PC-9 (cell line): ENCODE results near the gene GPD1L. TPM values are rescaled to one million over a fixed set of nuclear protein-coding genes. Genes with fewer than 3 reads are reported as not detected.

Experiments used
- BruUV-seq: library from RNA; stranded (reverse); fragments of 400-500 nt; replicated peaks from 2 replicates; lab custom pipeline; 2021; lab: Mats Ljungman, UMichigan
- CTCF ChIA-PET: fragments of 300-600 bp; sonication (Branson Sonifier 250); formaldehyde crosslinking; loops from one replicate; lab custom pipeline; 2022; ENCODE audit warnings: antibody characterized with exemption; lab: Charles Lee
- POLR2A ChIA-PET: fragments of 300-600 bp; sonication (Branson Sonifier 250); formaldehyde crosslinking; loops from one replicate; lab custom pipeline; 2022; ENCODE audit warnings: antibody characterized with exemption; ENCODE audit not compliant: unreplicated experiment; lab: Charles Lee
- DNase-seq, 2 experiments: peaks; one replicate each; pipeline versions ENCODE4 v3.0.0 to v3.0.0-alpha.2; 2015 to 2022; ENCODE audit warnings: mixed read lengths in 1 of 2
- H2AFZ ChIP-seq: fragments of 200-600 bp; sonication (generic); 2 replicates; pipeline ENCODE4 v1.8.1; 2017; ENCODE audit warnings: antibody characterized with exemption
- H3F3A ChIP-seq: fragments of 200-600 bp; sonication (generic); 2 replicates; pipeline ENCODE4 v1.8.1; 2017; ENCODE audit warnings: antibody characterized with exemption, mild to moderate bottlenecking, low read depth; ENCODE audit not compliant: insufficient read depth
- H3K27ac ChIP-seq: fragments of 200-600 bp; sonication (generic); 2 replicates; pipeline ENCODE4 v1.6.1; 2016; ENCODE audit warnings: mixed run types
- H3K27me3 ChIP-seq: fragments of 200-600 bp; sonication (generic); 2 replicates; pipeline ENCODE4 v1.6.1; 2016; ENCODE audit warnings: low read depth, mixed run types; ENCODE audit not compliant: insufficient read depth
- H3K36me3 ChIP-seq: fragments of 200-600 bp; sonication (generic); 2 replicates; pipeline ENCODE4 v1.6.1; 2016; ENCODE audit warnings: low read depth, mixed run types
- H3K4me1 ChIP-seq: fragments of 200-600 bp; sonication (generic); replicated peaks from 2 replicates; pipeline ENCODE4 v1.6.1; 2016; ENCODE audit warnings: mixed run types; ENCODE audit not compliant: insufficient read depth
- H3K4me2 ChIP-seq: fragments of 200-600 bp; sonication (generic); 2 replicates; pipeline ENCODE4 v1.6.1; 2017; ENCODE audit warnings: mixed run types
- H3K4me3 ChIP-seq: fragments of 200-600 bp; sonication (generic); 2 replicates; pipeline ENCODE4 v1.6.1; 2016; ENCODE audit warnings: mixed run types
- H3K79me2 ChIP-seq: fragments of 200-600 bp; sonication (generic); 2 replicates; pipeline ENCODE4 v1.6.1; 2017; ENCODE audit warnings: low read depth, mixed run types
- H3K9me2 ChIP-seq: fragments of 200-600 bp; sonication (generic); 2 replicates; pipeline ENCODE4 v1.8.1; 2017; ENCODE audit warnings: mild to moderate bottlenecking; ENCODE audit not compliant: insufficient read depth
- H3K9me3 ChIP-seq: fragments of 200-600 bp; sonication (generic); 2 replicates; pipeline ENCODE4 v1.8.1; 2016; ENCODE audit warnings: low read depth; ENCODE audit not compliant: insufficient read depth
- H4K20me1 ChIP-seq: fragments of 200-600 bp; sonication (generic); 2 replicates; pipeline ENCODE4 v1.8.1; 2017; ENCODE audit not compliant: insufficient read depth
- EZH2 ChIP-seq: fragments of 200-600 bp; sonication (generic); IDR thresholded peaks from 2 replicates; pipeline ENCODE4 v1.8.0; 2017; ENCODE audit warnings: antibody characterized with exemption, low read depth
- intact Hi-C: fragments of 100-400 bp; cut with micrococcal nuclease; formaldehyde crosslinking; loops from one replicate; pipeline ENCODE4 v1.10.0; 2022; ENCODE audit not compliant: unreplicated experiment
- total RNA-seq: library from RNA; stranded (reverse); gene quantifications from 2 replicates; pipeline ENCODE4 v1.2.3, GENCODE V29; 2021
- TF ChIP-seq, protein P1 (sequence below): fragments of 200-600 bp; sonication (generic); conservative IDR thresholded peaks from 2 replicates; pipeline ENCODE4 v1.6.1; 2017; ENCODE audit warnings: mixed run types, antibody characterized with exemption, mild to moderate bottlenecking, moderate library complexity

GPD1L gene
- total RNA-seq, 1 experiment from 2014 or later, result 10.3 TPM

GRCh38 chr3:32157600-32158264 lies 51.3 kb downstream of the GPD1L start:
- DNase-seq, result no peak
- H3K36me3 ChIP-seq, result no peaks in the 10 kb centered on the region
- BruUV-seq, result no TSS peak
- no peaks in the 10 kb centered on the region for H3K4me1 ChIP-seq
- H3K9me3 ChIP-seq, result no peaks in the 10 kb centered on the region
- ChIA-PET CTCF (interaction anchor here (0.7 kb wide), 1 partner anchor 43 kb away, joined by 4 read pairs; no protein-coding TSS in a partner anchor), POLR2A (no interaction called here)
- H3K4me3 ChIP-seq, result no peak overlapping the region
- no peaks in the 10 kb centered on the region for H3K9me2 ChIP-seq
- H2AFZ ChIP-seq, result no peak overlapping the region
- no peak overlapping the region for H3K27ac ChIP-seq
- H3K4me2 ChIP-seq, result no peak overlapping the region
- H3F3A ChIP-seq, result no peaks in the 10 kb centered on the region
- H3K27me3 ChIP-seq, result no peaks in the 10 kb centered on the region
- intact Hi-C loops, result loop anchor here (5.0 kb wide), 1 partner anchor 1375 kb away; no protein-coding TSS in a partner anchor
- H3K79me2 ChIP-seq, result no peaks in the 10 kb centered on the region
- TF ChIP-seq, protein P1, sequence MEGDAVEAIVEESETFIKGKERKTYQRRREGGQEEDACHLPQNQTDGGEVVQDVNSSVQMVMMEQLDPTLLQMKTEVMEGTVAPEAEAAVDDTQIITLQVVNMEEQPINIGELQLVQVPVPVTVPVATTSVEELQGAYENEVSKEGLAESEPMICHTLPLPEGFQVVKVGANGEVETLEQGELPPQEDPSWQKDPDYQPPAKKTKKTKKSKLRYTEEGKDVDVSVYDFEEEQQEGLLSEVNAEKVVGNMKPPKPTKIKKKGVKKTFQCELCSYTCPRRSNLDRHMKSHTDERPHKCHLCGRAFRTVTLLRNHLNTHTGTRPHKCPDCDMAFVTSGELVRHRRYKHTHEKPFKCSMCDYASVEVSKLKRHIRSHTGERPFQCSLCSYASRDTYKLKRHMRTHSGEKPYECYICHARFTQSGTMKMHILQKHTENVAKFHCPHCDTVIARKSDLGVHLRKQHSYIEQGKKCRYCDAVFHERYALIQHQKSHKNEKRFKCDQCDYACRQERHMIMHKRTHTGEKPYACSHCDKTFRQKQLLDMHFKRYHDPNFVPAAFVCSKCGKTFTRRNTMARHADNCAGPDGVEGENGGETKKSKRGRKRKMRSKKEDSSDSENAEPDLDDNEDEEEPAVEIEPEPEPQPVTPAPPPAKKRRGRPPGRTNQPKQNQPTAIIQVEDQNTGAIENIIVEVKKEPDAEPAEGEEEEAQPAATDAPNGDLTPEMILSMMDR, result no peak
- TF ChIP-seq EZH2, result no peak
- H4K20me1 ChIP-seq, result no peaks in the 10 kb centered on the region

DNA sequence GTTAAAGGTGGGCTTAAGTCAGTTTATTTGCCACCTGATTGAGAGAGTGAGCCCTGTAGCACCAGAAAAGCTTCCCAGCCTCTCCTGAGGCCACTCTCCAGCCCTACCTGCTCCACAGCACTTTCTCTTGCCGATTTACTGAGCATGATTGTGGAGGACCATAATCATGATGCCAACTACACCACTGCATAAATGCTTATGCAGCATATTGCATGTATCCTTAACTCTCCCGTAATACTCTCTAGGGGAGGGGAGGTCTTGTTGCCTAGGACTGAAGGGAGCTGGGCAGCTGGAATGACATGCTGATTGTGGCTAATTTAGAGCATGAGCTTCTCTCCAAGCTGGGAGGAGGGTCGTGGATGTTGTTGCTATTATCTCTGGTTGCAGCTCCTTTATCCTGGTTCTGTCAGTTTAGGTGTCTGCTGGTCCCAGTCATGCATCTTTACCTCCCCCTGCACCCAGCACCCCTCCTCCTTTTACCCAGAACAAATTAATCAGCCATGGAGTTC lies 54.3 kb downstream of the GPD1L start:
- H3K9me3 ChIP-seq, result no peaks in the 10 kb centered on the region
- no peak overlapping the region for H2AFZ ChIP-seq
- intact Hi-C loops, result no loop called here
- H3K36me3 ChIP-seq, result no peaks in the 10 kb centered on the region
- H3K4me2 ChIP-seq, result no peak overlapping the region
- no peak overlapping the region for H3K27ac ChIP-seq
- no peak for DNase-seq
- H3K4me3 ChIP-seq, result no peak overlapping the region
- H3K9me2 ChIP-seq, result no peaks in the 10 kb centered on the region
- ChIA-PET POLR2A (no interaction called here), CTCF (no interaction called here)
- no peaks in the 10 kb centered on the region for H3K4me1 ChIP-seq
- no peaks in the 10 kb centered on the region for H3F3A ChIP-seq
- no peaks in the 10 kb centered on the region for H3K27me3 ChIP-seq
- H4K20me1 ChIP-seq, result no peaks in the 10 kb centered on the region
- TF ChIP-seq, protein P1, result no peak
- no peak for TF ChIP-seq EZH2
- H3K79me2 ChIP-seq, result no peaks in the 10 kb centered on the region
- BruUV-seq, result no TSS peak

- Histone ChIP-seq H3F3A (no peaks in the 10 kb centered on the region), H2AFZ (no peak overlapping the region), H3K9me2 (no peaks in the 10 kb centered on the region), H3K4me2 (no peak overlapping the region), H3K36me3 (no peaks in the 10 kb centered on the region), H3K79me2 (no peaks in the 10 kb centered on the region), H3K27me3 (no peaks in the 10 kb centered on the region), H3K4me3 (no peak overlapping the region), H4K20me1 (no peaks in the 10 kb centered on the region), H3K4me1 (no peaks in the 10 kb centered on the region), H3K27ac (no peak overlapping the region), H3K9me3 (no peaks in the 10 kb centered on the region)
- TF ChIP-seq, protein P1, result no peak
- TF ChIP-seq EZH2, result no peak
- intact Hi-C loops, result no loop called here
- CTCF ChIA-PET, result no interaction called here
- BruUV-seq, result no TSS peak
- no peak for DNase-seq
- POLR2A ChIA-PET, result no interaction called here
These were observed 59.0 kb downstream of the GPD1L start for GRCh38 chr3:32165442-32165841.
